ENCODE measurements around the gene RNASEH1.

The RNASEH1 gene

DNA sequence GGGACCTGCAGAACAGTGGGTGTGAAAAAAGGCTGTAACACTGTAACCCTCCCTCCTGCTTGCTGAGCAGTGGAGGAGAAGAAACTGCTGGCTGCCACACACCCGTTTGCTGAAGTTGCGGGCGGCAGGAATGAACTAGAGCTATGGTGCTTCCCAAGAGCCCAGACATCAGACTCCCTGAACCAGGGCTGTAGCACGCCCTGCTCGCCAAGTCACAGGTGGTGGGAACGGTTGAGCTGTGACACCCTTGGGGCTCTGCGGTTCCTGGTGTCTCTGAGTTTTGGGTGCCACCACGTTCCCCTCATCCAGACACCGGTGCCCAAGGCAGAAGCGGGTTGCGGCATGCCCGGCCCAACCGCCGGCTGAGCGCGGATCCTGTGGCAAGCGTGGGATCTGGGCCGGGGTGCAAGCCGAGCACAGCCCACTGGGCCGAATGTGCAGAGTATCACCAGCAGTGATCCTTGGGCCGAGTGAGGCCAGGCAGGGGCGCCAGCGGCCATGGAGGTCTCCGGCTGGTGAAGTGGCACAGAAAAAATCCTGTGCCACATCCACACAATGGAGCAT lies 23.8 kb downstream of the RNASEH1 start:
- POLR2A ChIA-PET, result no interaction called here
- TF ChIP-seq, protein P1, sequence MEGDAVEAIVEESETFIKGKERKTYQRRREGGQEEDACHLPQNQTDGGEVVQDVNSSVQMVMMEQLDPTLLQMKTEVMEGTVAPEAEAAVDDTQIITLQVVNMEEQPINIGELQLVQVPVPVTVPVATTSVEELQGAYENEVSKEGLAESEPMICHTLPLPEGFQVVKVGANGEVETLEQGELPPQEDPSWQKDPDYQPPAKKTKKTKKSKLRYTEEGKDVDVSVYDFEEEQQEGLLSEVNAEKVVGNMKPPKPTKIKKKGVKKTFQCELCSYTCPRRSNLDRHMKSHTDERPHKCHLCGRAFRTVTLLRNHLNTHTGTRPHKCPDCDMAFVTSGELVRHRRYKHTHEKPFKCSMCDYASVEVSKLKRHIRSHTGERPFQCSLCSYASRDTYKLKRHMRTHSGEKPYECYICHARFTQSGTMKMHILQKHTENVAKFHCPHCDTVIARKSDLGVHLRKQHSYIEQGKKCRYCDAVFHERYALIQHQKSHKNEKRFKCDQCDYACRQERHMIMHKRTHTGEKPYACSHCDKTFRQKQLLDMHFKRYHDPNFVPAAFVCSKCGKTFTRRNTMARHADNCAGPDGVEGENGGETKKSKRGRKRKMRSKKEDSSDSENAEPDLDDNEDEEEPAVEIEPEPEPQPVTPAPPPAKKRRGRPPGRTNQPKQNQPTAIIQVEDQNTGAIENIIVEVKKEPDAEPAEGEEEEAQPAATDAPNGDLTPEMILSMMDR (IDR thresholded peaks at IDR 0.05; ENCODE audit: insufficient read depth, low read length, missing control alignments), result no peak
- CTCF ChIA-PET, result interaction anchor here (1.5 to 3.8 kb wide), 2 partner anchors 10 to 110 kb away, joined by 4 to 16 read pairs; no protein-coding TSS in a partner anchor
- no peak for DNase-seq (ENCODE audit: low read depth, low spot score)
- no peak overlapping the region for H3K4me3 ChIP-seq (ENCODE audit: low read depth, low read length)

DNA sequence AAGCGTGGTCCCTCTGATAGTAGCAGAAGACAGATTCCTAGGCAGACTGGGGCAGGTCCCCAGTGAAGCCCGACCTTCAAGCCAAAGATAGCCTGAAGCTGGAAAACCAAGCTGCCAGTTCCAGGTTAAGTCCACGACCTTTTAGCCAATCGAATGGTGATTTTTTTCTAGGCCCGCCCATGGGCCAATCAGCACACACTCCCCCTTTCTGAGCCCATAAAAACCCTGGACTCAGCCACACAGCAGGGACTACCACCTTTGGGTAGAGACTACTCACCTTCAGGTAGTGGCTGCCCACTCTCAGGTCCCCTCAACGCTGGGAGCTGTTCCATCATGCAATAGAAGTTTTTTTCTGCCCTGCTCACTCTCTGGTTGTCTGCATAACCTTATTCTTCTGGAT lies 24.3 kb downstream of the RNASEH1 start:
- CTCF ChIA-PET, result interaction anchor here (1.5 to 3.8 kb wide), 2 partner anchors 10 to 110 kb away, joined by 4 to 16 read pairs; no protein-coding TSS in a partner anchor
- DNase-seq (ENCODE audit: low read depth, low spot score), result no peak
- H3K4me3 ChIP-seq (ENCODE audit: low read depth, low read length), result no peak overlapping the region
- POLR2A ChIA-PET, result no interaction called here
- TF ChIP-seq, protein P1 (IDR thresholded peaks at IDR 0.05; ENCODE audit: insufficient read depth, low read length, missing control alignments), result no peak

DNA sequence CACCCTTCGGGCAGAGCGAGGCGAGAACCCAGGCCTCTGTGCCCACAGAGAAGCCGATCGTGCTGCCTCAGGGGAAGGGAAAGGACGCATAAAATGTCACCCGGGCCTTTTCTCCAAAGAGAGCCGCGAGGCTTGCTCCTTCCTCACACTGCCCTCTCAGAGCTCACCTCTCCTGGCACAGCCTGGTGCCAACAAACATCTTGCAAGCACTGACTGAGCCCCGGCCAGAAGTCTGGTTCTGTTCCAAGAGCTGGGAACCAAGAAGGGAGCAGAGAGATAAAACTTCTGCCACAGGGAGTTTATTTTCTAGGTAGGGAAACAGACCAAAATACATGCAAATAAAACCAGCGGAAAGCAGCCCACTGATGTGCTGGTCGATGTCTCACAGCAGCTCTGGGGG lies 25.2 kb downstream of the RNASEH1 start:
- ChIA-PET POLR2A (no interaction called here), CTCF (interaction anchor here (1.0 kb wide), 1 partner anchor 9 kb away, joined by 3 read pairs; no protein-coding TSS in a partner anchor)
- no peak overlapping the region for H3K4me3 ChIP-seq (ENCODE audit: low read depth, low read length)
- no peak for DNase-seq (ENCODE audit: low read depth, low spot score)
- TF ChIP-seq, protein P1 (IDR thresholded peaks at IDR 0.05; ENCODE audit: insufficient read depth, low read length, missing control alignments), result no peak

DNA sequence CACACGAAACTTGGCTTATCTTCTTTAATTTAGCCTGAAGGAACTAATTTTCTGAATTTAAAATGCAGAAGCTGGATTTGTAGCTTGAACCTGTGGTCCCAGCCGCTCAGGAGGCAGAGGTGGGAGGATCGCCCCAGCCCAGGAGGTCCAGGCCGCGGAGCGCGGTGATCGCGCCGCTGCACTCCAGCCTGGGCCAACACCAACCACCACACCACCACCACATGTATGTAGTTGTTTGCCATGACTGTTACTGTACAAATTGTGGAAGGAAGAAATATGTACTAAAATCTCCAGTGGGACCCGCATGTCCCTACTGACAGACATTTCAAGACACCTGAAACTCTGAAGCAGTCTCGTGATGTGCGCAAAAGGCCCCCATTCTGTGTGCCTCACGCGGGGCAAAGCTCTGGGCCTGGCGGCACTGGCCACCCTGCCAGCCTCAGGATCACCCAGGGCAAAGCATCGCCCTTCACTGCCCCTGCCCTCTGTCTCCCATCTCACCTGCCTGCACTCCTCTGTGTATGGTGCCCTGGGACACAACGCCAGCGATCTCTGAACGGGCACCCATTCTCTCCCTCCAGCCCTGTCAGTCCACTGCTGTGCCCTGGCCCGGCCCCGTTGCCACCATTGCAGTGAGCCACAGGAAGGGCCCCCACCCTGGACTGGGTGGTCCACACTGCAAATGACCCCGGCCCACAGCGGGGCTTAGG lies 28.7 kb downstream of the RNASEH1 start:
- TF ChIP-seq, protein P1 (IDR thresholded peaks at IDR 0.05; ENCODE audit: insufficient read depth, low read length, missing control alignments), result no peak
- DNase-seq (ENCODE audit: low read depth, low spot score), result no peak
- CTCF ChIA-PET, result no interaction called here
- no peak overlapping the region for H3K4me3 ChIP-seq (ENCODE audit: low read depth, low read length)
- POLR2A ChIA-PET, result no interaction called here

DNA sequence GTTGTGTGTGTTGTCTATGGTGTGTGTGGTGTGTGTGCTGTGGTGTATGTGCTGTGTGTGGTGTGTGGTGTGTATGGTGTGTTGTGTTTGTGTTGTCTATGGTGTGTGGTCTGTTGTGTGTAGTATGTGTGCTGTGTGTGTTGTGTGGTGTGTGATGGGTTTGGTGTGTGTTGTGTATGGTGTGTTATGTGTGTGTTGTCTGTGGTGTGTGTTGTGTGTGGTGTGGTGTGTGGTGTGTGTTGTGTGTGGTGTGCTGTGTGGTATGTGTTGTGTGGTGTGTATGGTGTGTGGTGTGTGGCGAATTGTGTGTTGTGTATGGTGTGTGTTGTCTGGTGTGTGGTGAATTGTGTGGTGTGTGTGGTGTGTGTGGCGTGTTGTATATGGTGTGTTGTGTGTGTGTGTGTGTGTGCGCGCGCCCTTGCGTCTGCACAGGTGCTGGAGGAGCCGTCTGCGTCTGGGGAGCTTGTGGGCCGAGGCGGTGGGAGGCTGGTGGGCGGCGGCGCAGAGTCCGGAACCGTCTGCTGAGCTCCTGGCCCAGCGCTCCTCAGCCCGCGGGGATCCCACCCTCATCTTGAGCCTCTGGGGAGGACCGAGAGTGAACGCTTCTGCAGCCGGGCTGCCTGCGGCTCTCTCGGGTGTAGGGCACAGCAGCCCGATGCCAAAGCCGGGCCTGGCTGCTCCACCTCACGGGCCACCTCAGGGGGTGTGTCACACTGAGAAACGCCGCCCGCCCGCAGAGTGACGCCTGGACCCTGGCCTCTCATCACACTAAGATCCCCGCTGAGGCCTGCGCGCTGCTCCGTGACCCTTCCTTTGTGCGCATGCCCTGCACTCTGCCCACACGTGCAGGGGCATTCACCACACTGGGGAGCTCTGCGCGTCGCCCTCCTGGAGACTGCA lies 30.0 kb downstream of the RNASEH1 start:
- TF ChIP-seq, protein P1 (IDR thresholded peaks at IDR 0.05; ENCODE audit: insufficient read depth, low read length, missing control alignments), result no peak
- POLR2A ChIA-PET, result no interaction called here
- no peak for DNase-seq (ENCODE audit: low read depth, low spot score)
- CTCF ChIA-PET, result no interaction called here
- H3K4me3 ChIP-seq (ENCODE audit: low read depth, low read length), result no peak overlapping the region

DNA sequence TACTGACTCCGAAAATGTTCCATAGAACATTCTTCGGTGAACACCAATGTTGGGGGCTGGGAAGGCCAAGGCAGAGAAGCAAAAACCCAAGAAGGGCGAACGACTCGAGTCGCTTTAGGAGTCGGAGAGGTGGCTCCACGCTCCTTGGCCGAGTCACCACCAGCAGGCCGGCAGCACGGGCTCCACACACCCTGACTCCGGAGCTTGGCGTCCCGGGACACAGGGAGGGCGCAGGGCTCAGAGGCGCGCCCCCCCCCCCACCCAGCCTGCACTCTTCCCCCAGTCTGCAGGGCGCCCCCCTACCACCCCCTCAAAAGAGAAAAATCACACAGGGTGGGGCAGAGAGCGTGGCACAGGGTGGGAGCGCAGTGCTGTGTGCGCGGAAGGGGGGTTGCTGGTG lies 31.3 kb downstream of the RNASEH1 start:
- POLR2A ChIA-PET, result no interaction called here
- CTCF ChIA-PET, result interaction anchor here (1.6 kb wide), 1 partner anchor 11 kb away, joined by 4 read pairs; no protein-coding TSS in a partner anchor

More for the DNA sequence above, 31.3 kb downstream of the RNASEH1 start:
- H3K4me3 ChIP-seq (ENCODE audit: low read depth, low read length), result no peak overlapping the region
- TF ChIP-seq, protein P1 (IDR thresholded peaks at IDR 0.05; ENCODE audit: insufficient read depth, low read length, missing control alignments), result no peak
- no peak for DNase-seq (ENCODE audit: low read depth, low spot score)
